Measurements from ENCODE around the gene FLOT1. TPM values are rescaled to one million over a fixed set of nuclear protein-coding genes. Genes with fewer than 3 reads are reported as not detected.
A peak's percentile ranks its signal among the peaks of the same experiment; 100 is the strongest.

The FLOT1 gene
- polyA plus RNA-seq, 2 of the 4 experiments (the other 2 are of a cell fraction): 89.7 to 135 TPM

GRCh38 chr6:30717129-30717844 lies 25.2 kb downstream of the FLOT1 start, which contains the start of gene MDC1 (continued):
- TF ChIP-seq, protein P1, sequence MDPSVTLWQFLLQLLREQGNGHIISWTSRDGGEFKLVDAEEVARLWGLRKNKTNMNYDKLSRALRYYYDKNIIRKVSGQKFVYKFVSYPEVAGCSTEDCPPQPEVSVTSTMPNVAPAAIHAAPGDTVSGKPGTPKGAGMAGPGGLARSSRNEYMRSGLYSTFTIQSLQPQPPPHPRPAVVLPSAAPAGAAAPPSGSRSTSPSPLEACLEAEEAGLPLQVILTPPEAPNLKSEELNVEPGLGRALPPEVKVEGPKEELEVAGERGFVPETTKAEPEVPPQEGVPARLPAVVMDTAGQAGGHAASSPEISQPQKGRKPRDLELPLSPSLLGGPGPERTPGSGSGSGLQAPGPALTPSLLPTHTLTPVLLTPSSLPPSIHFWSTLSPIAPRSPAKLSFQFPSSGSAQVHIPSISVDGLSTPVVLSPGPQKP (IDR thresholded peaks at IDR 0.05; ENCODE audit: low read depth, low read length): no peak
- 0 out of 2 replicates have a peak, but pooled peaks have one; percentile 32 for TF ChIP-seq POLR2A (IDR thresholded peaks at IDR 0.05; ENCODE audit: low read length)
- TF ChIP-seq, protein P2, sequence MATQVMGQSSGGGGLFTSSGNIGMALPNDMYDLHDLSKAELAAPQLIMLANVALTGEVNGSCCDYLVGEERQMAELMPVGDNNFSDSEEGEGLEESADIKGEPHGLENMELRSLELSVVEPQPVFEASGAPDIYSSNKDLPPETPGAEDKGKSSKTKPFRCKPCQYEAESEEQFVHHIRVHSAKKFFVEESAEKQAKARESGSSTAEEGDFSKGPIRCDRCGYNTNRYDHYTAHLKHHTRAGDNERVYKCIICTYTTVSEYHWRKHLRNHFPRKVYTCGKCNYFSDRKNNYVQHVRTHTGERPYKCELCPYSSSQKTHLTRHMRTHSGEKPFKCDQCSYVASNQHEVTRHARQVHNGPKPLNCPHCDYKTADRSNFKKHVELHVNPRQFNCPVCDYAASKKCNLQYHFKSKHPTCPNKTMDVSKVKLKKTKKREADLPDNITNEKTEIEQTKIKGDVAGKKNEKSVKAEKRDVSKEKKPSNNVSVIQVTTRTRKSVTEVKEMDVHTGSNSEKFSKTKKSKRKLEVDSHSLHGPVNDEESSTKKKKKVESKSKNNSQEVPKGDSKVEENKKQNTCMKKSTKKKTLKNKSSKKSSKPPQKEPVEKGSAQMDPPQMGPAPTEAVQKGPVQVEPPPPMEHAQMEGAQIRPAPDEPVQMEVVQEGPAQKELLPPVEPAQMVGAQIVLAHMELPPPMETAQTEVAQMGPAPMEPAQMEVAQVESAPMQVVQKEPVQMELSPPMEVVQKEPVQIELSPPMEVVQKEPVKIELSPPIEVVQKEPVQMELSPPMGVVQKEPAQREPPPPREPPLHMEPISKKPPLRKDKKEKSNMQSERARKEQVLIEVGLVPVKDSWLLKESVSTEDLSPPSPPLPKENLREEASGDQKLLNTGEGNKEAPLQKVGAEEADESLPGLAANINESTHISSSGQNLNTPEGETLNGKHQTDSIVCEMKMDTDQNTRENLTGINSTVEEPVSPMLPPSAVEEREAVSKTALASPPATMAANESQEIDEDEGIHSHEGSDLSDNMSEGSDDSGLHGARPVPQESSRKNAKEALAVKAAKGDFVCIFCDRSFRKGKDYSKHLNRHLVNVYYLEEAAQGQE (IDR thresholded peaks at IDR 0.05): no peak
- TF ChIP-seq, protein P3, sequence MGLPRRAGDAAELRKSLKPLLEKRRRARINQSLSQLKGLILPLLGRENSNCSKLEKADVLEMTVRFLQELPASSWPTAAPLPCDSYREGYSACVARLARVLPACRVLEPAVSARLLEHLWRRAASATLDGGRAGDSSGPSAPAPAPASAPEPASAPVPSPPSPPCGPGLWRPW (IDR thresholded peaks at IDR 0.05): no peak
- TF ChIP-seq TFCP2L1 (CRISPR knock-in tag; IDR thresholded peaks at IDR 0.05): no peak
- peak; percentile 69 to 82 for TF ChIP-seq JUN (IDR thresholded peaks at IDR 0.05)
- TF ChIP-seq CTCF (IDR thresholded peaks at IDR 0.05): no peak
- no peak; the same call in 1 of the 2 replicates for TF ChIP-seq MAX (IDR thresholded peaks at IDR 0.05)
- no peak for TF ChIP-seq FOSB (CRISPR knock-in tag; IDR thresholded peaks at IDR 0.05)
- no peak for TF ChIP-seq HOXB13 (CRISPR knock-in tag; IDR thresholded peaks at IDR 0.05; ENCODE audit: low read depth)
- no peak for TF ChIP-seq RFX5 (IDR thresholded peaks at IDR 0.05)
- no peak for TF ChIP-seq KDM5A (IDR thresholded peaks at IDR 0.05)
- no peak for TF ChIP-seq ESRRA (IDR thresholded peaks at IDR 0.05; ENCODE audit: borderline replicate concordance, low read length)
- TF ChIP-seq CBX8 (IDR thresholded peaks at IDR 0.05): no peak
- TF ChIP-seq BHLHE40 (IDR thresholded peaks at IDR 0.05; ENCODE audit: low read depth, low read length): no peak
- no peak; the same call in 1 of the 2 replicates for TF ChIP-seq GATA3 (IDR thresholded peaks at IDR 0.05; ENCODE audit: borderline replicate concordance)
- no peak for TF ChIP-seq RNF2 (IDR thresholded peaks at IDR 0.05; ENCODE audit: borderline replicate concordance, low read depth)
- peak; percentile 99 for TF ChIP-seq MAFK (IDR thresholded peaks at IDR 0.05; ENCODE audit: partially characterized antibody)
- TF ChIP-seq ZFP36 (IDR thresholded peaks at IDR 0.05; ENCODE audit: borderline replicate concordance, partially characterized antibody): no peak
- TF ChIP-seq EHF (CRISPR knock-in tag; IDR thresholded peaks at IDR 0.05): no peak
- TF ChIP-seq, protein P4, sequence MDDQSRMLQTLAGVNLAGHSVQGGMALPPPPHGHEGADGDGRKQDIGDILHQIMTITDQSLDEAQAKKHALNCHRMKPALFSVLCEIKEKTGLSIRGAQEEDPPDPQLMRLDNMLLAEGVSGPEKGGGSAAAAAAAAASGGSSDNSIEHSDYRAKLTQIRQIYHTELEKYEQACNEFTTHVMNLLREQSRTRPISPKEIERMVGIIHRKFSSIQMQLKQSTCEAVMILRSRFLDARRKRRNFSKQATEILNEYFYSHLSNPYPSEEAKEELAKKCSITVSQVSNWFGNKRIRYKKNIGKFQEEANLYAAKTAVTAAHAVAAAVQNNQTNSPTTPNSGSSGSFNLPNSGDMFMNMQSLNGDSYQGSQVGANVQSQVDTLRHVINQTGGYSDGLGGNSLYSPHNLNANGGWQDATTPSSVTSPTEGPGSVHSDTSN (IDR thresholded peaks at IDR 0.05): peak; percentile 94
- TF ChIP-seq HOXB5 (CRISPR knock-in tag; IDR thresholded peaks at IDR 0.05): no peak
- no peak for TF ChIP-seq TP53 (CRISPR knock-in tag; IDR thresholded peaks at IDR 0.05)
- no peak for TF ChIP-seq FOSL2 (IDR thresholded peaks at IDR 0.05)
- TF ChIP-seq FOSL2 (CRISPR knock-in tag; IDR thresholded peaks at IDR 0.05): peak; percentile 85
- TF ChIP-seq NFE2L2 (conservative IDR thresholded peaks at IDR 0.05; ENCODE audit: low read length): no peak; the same call in 1 of the 2 replicates
- TF ChIP-seq MYC (IDR thresholded peaks at IDR 0.05; ENCODE audit: borderline replicate concordance, low read length): peak; percentile 29; the same call in 1 of the 2 replicates
- TF ChIP-seq SREBF2 (IDR thresholded peaks at IDR 0.05): no peak
- no peak for TF ChIP-seq MAZ (IDR thresholded peaks at IDR 0.05; ENCODE audit: borderline replicate concordance, low read depth, low read length)
- TF ChIP-seq USF2 (IDR thresholded peaks at IDR 0.05): no peak
- TF ChIP-seq SMC3 (IDR thresholded peaks at IDR 0.05): no peak
- no peak for TF ChIP-seq CEBPB (IDR thresholded peaks at IDR 0.05)
- no peak for TF ChIP-seq EHMT2 (IDR thresholded peaks at IDR 0.05; ENCODE audit: low read depth)
- TF ChIP-seq RCOR1 (IDR thresholded peaks at IDR 0.05; ENCODE audit: low read depth, low read length): no peak
- no peak; a peak in 1 of 5 replicates for TF ChIP-seq RAD21 (conservative IDR thresholded peaks at IDR 0.05 in 1 of 2, IDR thresholded peaks at IDR 0.05 in 1 of 2)

Measured in A549 (cell line).